Neural cell (in vitro differentiated cells): Measurements from ENCODE around the gene OR5K3. TPM values are rescaled to one million over a fixed set of nuclear protein-coding genes. Genes with fewer than 3 reads are reported as not detected.

Experiments
- H2AFZ ChIP-seq: fragments of 200-600, 300-800 bp; sonication (generic), shearing (Covaris generic); 2 replicates; pipeline ENCODE4 v1.6.0; 2014; ENCODE audit warnings: low read depth, mild to moderate bottlenecking, antibody characterized with exemption, low read length, moderate library complexity
- H3F3A ChIP-seq: fragments of 200-600 bp; shearing (Covaris generic); 2 replicates; pipeline ENCODE4 v1.6.1; 2016; ENCODE audit warnings: mild to moderate bottlenecking, moderate library complexity, mixed read lengths, antibody characterized with exemption, low read length; ENCODE audit not compliant: insufficient read depth, poor library complexity, severe bottlenecking
- H3K27ac ChIP-seq: fragments of 200-600, 300-800 bp; sonication (generic), shearing (Covaris generic); 2 replicates; pipeline ENCODE4 v1.5.1; 2014; ENCODE audit warnings: mild to moderate bottlenecking, low read length, moderate library complexity
- H3K27me3 ChIP-seq: fragments of 300-800, 200-600 bp; sonication (generic), shearing (Covaris generic); 2 replicates; pipeline ENCODE4 v1.6.0; 2014; ENCODE audit warnings: mild to moderate bottlenecking, low read depth, low read length, moderate library complexity; ENCODE audit not compliant: insufficient read depth
- H3K36me3 ChIP-seq: fragments of 300-800, 200-600 bp; sonication (generic), shearing (Covaris generic); 2 replicates; pipeline ENCODE4 v1.5.1; 2014; ENCODE audit warnings: mild to moderate bottlenecking, antibody characterized with exemption, low read length, moderate library complexity; ENCODE audit not compliant: insufficient read depth
- H3K4me2 ChIP-seq: fragments of 300-800, 200-600 bp; sonication (generic), shearing (Covaris generic); 2 replicates; pipeline ENCODE4 v1.6.0; 2014; ENCODE audit warnings: mild to moderate bottlenecking, low read length
- H3K4me3 ChIP-seq: fragments of 300-800, 200-600 bp; sonication (generic), shearing (Covaris generic); 2 replicates; pipeline ENCODE4 v1.5.1; 2014; ENCODE audit warnings: mild to moderate bottlenecking, low read length, moderate library complexity
- H3K79me2 ChIP-seq: fragments of 200-600 bp; shearing (Covaris generic); replicated peaks from 2 replicates; pipeline ENCODE4 v1.6.0; 2014; ENCODE audit warnings: mild to moderate bottlenecking, low read length, moderate library complexity; ENCODE audit not compliant: insufficient read depth
- H3K9ac ChIP-seq: fragments of 300-800, 200-600 bp; sonication (generic), shearing (Covaris generic); 2 replicates; pipeline ENCODE4 v1.6.1; 2016; ENCODE audit warnings: mild to moderate bottlenecking, low read length, mixed read lengths
- H3K9me2 ChIP-seq: fragments of 200-600 bp; shearing (Covaris generic); 2 replicates; pipeline ENCODE4 v1.6.1; 2016; ENCODE audit warnings: mild to moderate bottlenecking, low read length, mixed read lengths; ENCODE audit not compliant: insufficient read depth
- H3K9me3 ChIP-seq: fragments of 200-600, 300-800 bp; sonication (generic), shearing (Covaris generic); 2 replicates; pipeline ENCODE4 v1.6.1; 2016; ENCODE audit warnings: mild to moderate bottlenecking, mixed run types, low read length, moderate library complexity, mixed read lengths
- H4K20me1 ChIP-seq: fragments of 200-600 bp; shearing (Covaris generic); 2 replicates; pipeline ENCODE4 v1.6.1; 2016; ENCODE audit warnings: mild to moderate bottlenecking, mixed run types; ENCODE audit not compliant: insufficient read depth
- EP300 ChIP-seq: fragments of 450-650 bp; conservative IDR thresholded peaks from 2 replicates; pipeline ENCODE4 v1.6.1; 2014; ENCODE audit warnings: antibody characterized with exemption, mild to moderate bottlenecking, moderate library complexity; ENCODE audit not compliant: poor library complexity, severe bottlenecking
- EZH2 ChIP-seq: fragments of 200-600, 300-800 bp; shearing (Covaris generic), sonication (generic); IDR thresholded peaks from 2 replicates; pipeline ENCODE4 v1.6.1; 2014; ENCODE audit warnings: antibody characterized with exemption, low read length, borderline replicate concordance, mild to moderate bottlenecking; ENCODE audit not compliant: insufficient read depth, poor library complexity, severe bottlenecking
- MXI1 ChIP-seq: fragments of 450-650 bp; conservative IDR thresholded peaks from 2 replicates; pipeline ENCODE4 v1.6.1; 2014; ENCODE audit warnings: antibody characterized with exemption, mild to moderate bottlenecking; ENCODE audit not compliant: poor library complexity, severe bottlenecking
- POLR2AphosphoS5 ChIP-seq: IDR thresholded peaks from 2 replicates; pipeline ENCODE4 v1.6.1; 2012
- RAD21 ChIP-seq: fragments of 450-650 bp; conservative IDR thresholded peaks from 2 replicates; pipeline ENCODE4 v1.6.1; 2014; ENCODE audit warnings: antibody characterized with exemption, mild to moderate bottlenecking, moderate library complexity
- REST ChIP-seq: IDR thresholded peaks from 2 replicates; pipeline ENCODE4 v1.6.1; 2012; ENCODE audit warnings: borderline replicate concordance
- SMC3 ChIP-seq: fragments of 450-650 bp; conservative IDR thresholded peaks from 2 replicates; pipeline ENCODE4 v1.6.1; 2014; ENCODE audit warnings: antibody characterized with exemption, mild to moderate bottlenecking, moderate library complexity; ENCODE audit not compliant: poor library complexity
- TAF1 ChIP-seq: IDR thresholded peaks from 2 replicates; pipeline ENCODE4 v1.6.1; 2012; ENCODE audit warnings: low read depth
- polyA plus RNA-seq: library from polyadenylated mRNA; depleted of rRNA; stranded (reverse); fragments of >200 nt; gene quantifications from 2 replicates; pipeline ENCODE4 v1.2.3, GENCODE V29; 2014
- TF ChIP-seq, protein P1 (sequence below): fragments of 450-650 bp; IDR thresholded peaks from 2 replicates; pipeline ENCODE4 v1.5.1; 2014; ENCODE audit warnings: antibody characterized with exemption, mild to moderate bottlenecking, moderate library complexity; ENCODE audit not compliant: poor library complexity, severe bottlenecking

The OR5K3 gene
- polyA plus RNA-seq, 1 donor from 2014 or later, result not detected

DNA sequence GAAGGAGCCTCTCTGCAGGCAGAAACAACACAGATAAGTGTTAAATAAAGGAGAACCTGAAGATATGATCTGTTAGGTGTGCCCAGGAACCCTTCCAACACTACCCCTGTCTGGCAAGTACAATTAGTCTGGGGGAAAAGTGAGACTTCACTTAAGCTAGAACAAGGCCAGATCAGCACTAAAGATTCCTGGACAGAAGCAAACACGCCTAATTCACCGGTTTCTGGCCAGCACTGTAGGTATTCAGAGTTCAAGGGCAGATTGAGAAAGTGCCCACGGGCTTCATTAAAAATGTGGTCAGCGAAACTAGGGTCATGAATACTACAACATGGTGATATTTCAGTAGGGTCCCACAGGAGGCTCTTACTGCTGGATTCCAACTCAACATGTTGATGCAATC is 43.9 kb downstream of the OR5K3 start:
- Histone ChIP-seq H3K27ac (no peak overlapping the region), H2AFZ (no peak overlapping the region), H3K9me3 (no peaks in the 10 kb centered on the region), H3F3A (no peaks in the 10 kb centered on the region), H3K79me2 (no peaks in the 10 kb centered on the region), H4K20me1 (no peaks in the 10 kb centered on the region), H3K4me2 (no peak overlapping the region), H3K4me3 (no peak overlapping the region), H3K9ac (no peak overlapping the region), H3K9me2 (no peaks in the 10 kb centered on the region), H3K36me3 (no peaks in the 10 kb centered on the region), H3K27me3 (no peaks in the 10 kb centered on the region)
- no peak for TF ChIP-seq RAD21
- TF ChIP-seq POLR2AphosphoS5, result no peak
- no peak for TF ChIP-seq MXI1
- TF ChIP-seq REST, result no peak
- TF ChIP-seq, protein P1, sequence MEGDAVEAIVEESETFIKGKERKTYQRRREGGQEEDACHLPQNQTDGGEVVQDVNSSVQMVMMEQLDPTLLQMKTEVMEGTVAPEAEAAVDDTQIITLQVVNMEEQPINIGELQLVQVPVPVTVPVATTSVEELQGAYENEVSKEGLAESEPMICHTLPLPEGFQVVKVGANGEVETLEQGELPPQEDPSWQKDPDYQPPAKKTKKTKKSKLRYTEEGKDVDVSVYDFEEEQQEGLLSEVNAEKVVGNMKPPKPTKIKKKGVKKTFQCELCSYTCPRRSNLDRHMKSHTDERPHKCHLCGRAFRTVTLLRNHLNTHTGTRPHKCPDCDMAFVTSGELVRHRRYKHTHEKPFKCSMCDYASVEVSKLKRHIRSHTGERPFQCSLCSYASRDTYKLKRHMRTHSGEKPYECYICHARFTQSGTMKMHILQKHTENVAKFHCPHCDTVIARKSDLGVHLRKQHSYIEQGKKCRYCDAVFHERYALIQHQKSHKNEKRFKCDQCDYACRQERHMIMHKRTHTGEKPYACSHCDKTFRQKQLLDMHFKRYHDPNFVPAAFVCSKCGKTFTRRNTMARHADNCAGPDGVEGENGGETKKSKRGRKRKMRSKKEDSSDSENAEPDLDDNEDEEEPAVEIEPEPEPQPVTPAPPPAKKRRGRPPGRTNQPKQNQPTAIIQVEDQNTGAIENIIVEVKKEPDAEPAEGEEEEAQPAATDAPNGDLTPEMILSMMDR, result no peak
- TF ChIP-seq TAF1, result no peak
- TF ChIP-seq EZH2, result no peak
- TF ChIP-seq SMC3, result no peak
- TF ChIP-seq EP300, result no peak

GRCh38 chr3:98440283-98440682 is 49.8 kb downstream of the OR5K3 start:
- no peak overlapping the region for H3K4me3 ChIP-seq
- H3K9ac ChIP-seq, result no peak overlapping the region
- no peaks in the 10 kb centered on the region for H3K79me2 ChIP-seq
- no peaks in the 10 kb centered on the region for H3K27me3 ChIP-seq
- H3K9me3 ChIP-seq, result no peaks in the 10 kb centered on the region
- H3K36me3 ChIP-seq, result no peaks in the 10 kb centered on the region
- no peaks in the 10 kb centered on the region for H4K20me1 ChIP-seq
- no peak overlapping the region for H3K27ac ChIP-seq
- no peaks in the 10 kb centered on the region for H3F3A ChIP-seq
- no peak for TF ChIP-seq REST
- no peak for TF ChIP-seq EZH2
- no peak for TF ChIP-seq POLR2AphosphoS5
- TF ChIP-seq SMC3, result no peak
- no peak for TF ChIP-seq TAF1
- TF ChIP-seq, protein P1, result no peak
- TF ChIP-seq RAD21, result no peak
- no peak for TF ChIP-seq MXI1
- TF ChIP-seq EP300, result no peak
- H3K4me2 ChIP-seq, result no peak overlapping the region
- H2AFZ ChIP-seq, result no peak overlapping the region
- H3K9me2 ChIP-seq, result no peaks in the 10 kb centered on the region
